H54 (cell line): ENCODE results near the gene EPHA7.

ENCODE experiments used
- DNase-seq: peaks from one replicate; pipeline ENCODE4 v3.0.0; 2011; ENCODE audit warnings: low spot score, mixed read lengths; ENCODE audit not compliant: insufficient read length
- FAIRE-seq: peaks from 3 replicates; lab custom pipeline; 2011; peaks lifted over from hg19 to GRCh38; lab: Jason Lieb, UNC
- POLR2A ChIP-seq: IDR thresholded peaks from 2 replicates; pipeline ENCODE4 v1.6.1; 2011; ENCODE audit warnings: low read depth, mild to moderate bottlenecking, low read length

Gene EPHA7

DNA sequence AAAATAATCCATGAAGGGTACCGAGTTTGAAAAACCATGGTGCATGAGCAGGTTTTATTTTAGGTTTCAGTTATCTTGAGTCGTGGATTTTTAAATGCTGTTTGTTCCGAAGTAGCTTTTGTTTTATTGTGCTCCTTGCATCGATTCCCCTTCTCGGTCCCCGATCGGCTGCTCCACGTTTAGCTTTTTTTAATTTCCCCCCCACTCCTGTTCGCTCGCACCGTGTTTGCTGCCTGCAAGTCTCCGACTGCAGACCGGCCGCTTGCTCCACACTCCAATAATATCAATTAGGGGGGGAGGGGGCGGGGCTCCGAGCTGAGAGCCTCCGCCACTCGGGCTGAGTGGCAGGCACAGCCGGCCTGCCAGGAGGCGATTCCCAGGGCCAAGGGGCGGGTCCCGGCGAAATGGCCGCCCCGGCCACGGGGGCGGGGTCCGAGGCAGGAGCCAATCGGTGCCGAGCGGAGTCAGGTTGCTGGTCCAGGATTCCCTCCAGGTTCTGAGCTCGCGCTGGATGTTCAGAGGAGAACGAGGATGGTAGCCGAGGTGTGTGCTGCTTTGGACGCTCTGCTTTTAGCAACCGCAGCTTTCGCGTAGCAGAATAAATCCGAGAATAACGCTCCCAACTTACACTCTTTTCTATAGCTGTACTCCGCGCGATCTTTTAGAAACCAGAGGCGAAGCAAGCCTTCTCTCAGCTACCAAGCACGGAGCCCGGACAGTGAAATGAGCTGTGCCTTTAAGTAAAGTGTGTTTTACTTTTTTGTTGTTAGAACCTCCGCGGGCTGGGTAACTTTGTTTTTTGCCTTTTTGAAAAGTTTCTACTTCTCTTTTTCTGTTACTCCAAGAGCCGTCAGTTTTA is at the start of gene EPHA7:
EPHA7 (minus strand) TSS at position 256 of the 859 bp plus-strand sequence; CDS start at position 38, 218 bp downstream.
- no peak for DNase-seq
- no peak for FAIRE-seq
- no peak for TF ChIP-seq POLR2A

GRCh38 chr6:93468291-93468690 is 48.9 kb upstream of the EPHA7 start:
- DNase-seq (no peak), FAIRE-seq (no peak)
- TF ChIP-seq POLR2A = no peak

DNA sequence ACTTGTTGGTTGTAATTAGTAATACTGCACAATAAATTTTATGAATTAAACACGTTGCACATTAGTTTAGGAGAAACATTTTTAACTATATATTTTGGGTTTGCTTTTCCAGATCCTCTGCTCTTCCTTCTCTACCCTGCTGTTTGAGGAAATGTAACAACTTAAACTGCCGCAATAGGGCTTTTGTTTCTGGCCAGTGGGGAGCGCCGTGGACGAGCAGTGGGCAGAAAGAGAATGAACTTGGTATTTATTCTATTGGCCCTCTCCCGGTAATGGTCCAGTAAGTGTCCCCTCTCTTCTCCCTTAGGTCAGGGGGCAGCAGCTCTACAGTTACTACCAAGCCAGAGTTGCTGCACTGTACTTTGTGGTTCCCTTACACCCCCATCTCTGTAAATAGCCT is 35.2 kb upstream of the EPHA7 start:
- FAIRE-seq (no peak), DNase-seq (no peak)
- no peak for TF ChIP-seq POLR2A

DNA sequence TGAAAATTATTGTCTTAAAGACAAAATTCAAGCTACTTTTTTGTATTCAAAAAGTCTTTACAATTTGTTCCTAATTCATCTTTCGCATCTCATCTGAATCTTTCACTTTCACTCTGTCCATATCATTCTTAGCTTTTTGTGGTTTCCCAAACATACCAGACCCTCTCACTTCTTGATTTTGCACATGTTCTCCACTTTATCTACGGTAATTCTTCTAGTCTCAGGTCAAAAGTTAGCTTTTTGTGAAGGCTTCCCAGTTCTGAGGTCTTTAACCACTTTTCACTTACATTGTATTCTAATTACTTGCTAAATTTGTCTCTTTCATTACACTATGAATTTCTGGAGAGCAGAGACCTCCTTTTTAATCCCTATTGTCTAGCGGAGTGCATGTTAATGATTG is 34.6 kb upstream of the EPHA7 start:
- DNase-seq = no peak
- no peak for FAIRE-seq
- TF ChIP-seq POLR2A = no peak

GRCh38 chr6:93447874-93448273 is 28.5 kb upstream of the EPHA7 start:
- no peak for FAIRE-seq
- DNase-seq = no peak
- TF ChIP-seq POLR2A = no peak

GRCh38 chr6:93437491-93437890 is 18.1 kb upstream of the EPHA7 start:
- TF ChIP-seq POLR2A = no peak
- DNase-seq (no peak), FAIRE-seq (no peak)

GRCh38 chr6:93433592-93433991 is 14.2 kb upstream of the EPHA7 start:
- FAIRE-seq = no peak
- DNase-seq = no peak
- no peak for TF ChIP-seq POLR2A

- TF ChIP-seq POLR2A = no peak
- DNase-seq = no peak
- FAIRE-seq = no peak
Observed at GRCh38 chr6:93424303-93425064, 5.1 kb upstream of the EPHA7 start.

DNA sequence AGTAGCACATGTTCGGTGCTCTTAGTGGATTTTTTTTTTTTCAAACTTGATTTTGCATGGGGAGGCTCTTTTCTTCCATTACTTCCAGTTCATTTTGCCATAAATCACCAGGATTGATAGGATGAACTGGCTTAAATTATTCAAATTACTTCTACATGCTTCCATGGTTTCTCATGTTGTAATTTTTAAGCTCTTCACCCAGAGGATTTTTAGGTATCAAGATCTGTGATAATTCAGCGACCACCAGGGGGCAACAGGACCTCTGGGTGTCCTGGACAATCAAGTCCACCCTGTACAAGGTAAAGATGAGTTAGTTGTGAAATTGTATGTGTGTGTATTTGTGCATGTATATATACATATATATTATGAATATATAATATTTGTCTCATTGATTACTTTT is 4.2 kb upstream of the EPHA7 start:
- DNase-seq = no peak
- no peak for FAIRE-seq
- no peak for TF ChIP-seq POLR2A

DNA sequence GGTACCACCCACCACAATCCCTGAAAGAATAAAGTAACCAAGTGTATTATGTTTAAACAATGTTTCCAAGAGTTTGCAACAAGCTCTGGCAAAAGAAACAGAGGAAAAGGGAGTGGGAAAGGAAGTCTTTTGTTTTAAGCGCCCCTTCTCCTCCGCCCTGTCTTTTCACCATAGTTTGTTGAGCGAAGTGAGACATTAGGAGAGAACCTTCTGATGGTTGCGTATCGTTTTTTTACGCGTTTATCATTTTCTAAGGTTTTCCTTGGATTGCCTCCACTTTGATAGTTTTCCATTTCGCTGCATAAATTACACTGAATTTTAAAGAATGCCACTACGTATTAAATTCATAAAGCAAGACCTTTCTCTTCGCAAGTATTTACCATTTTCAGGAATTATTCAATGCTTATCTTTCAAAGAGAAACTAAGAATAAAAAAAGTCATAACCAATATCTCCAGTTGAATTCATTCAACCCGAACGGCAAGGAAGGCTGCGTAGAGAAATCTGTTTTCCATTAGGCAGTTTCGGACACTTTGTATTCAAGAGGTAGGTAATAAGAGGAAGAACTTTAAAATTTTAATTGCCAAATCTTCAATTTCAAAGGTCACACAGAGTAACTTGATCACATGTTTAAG is 920 bp upstream of the EPHA7 start:
- no peak for TF ChIP-seq POLR2A
- FAIRE-seq = no peak
- no peak for DNase-seq

GRCh38 chr6:93418408-93419303 is 703 bp downstream of the EPHA7 start:
- no peak for TF ChIP-seq POLR2A
- FAIRE-seq = no peak
- no peak for DNase-seq

DNA sequence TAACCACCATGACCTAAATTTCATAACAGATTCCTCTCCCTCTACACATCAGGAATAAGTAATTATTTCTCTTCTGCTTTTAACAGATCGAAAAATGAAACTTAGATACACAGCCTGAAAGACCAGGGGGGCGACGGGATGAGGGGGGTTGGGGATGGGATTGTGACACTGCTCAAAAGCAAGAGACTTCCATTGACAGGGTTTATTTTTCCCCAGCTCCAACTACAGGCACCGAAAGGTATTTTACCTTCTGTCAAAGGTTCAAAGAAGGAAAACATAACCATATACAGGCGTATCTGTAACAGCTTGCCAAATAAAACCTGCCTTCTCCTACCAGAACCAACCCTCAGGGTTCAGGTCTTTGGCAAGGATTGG is 1.3 kb downstream of the EPHA7 start:
- TF ChIP-seq POLR2A = no peak
- DNase-seq (no peak), FAIRE-seq (no peak)

GRCh38 chr6:93417421-93418013 is 1.8 kb downstream of the EPHA7 start:
- FAIRE-seq = no peak

More at GRCh38 chr6:93417421-93418013, 1.8 kb downstream of the EPHA7 start:
- no peak for TF ChIP-seq POLR2A
- DNase-seq = no peak
